Activated T-helper 2 cell treated with anti-CD3 and anti-CD28 coated beads, Interferon-gamma antibody, Interleukin-2, Interleukin-4, amounts not matched to agents 10 μg/mL and 5 μg/mL and 100 μg/mL, durations not matched to agents 14 hours and 24 hours and 36 hours (primary cell): ENCODE data around the gene RNF11. TPM values are rescaled to one million over a fixed set of nuclear protein-coding genes. Genes with fewer than 3 reads are reported as not detected.

ENCODE experiments used
- DNase-seq: peaks from one replicate; pipeline ENCODE4 v3.0.0; 2021; ENCODE audit warnings: low spot score
- H3K27ac Mint-ChIP-seq: one replicate; pipeline ENCODE4 v1.8.0; 2021; ENCODE audit warnings: mixed read lengths
- H3K27me3 Mint-ChIP-seq: one replicate; pipeline ENCODE4 v1.8.0; 2021; ENCODE audit warnings: low read depth, mixed read lengths
- H3K36me3 Mint-ChIP-seq: one replicate; pipeline ENCODE4 v1.8.0; 2021; ENCODE audit warnings: low read depth, mixed read lengths
- H3K4me1 Mint-ChIP-seq: one replicate; pipeline ENCODE4 v1.8.0; 2021; ENCODE audit warnings: low read depth, mixed read lengths
- H3K4me3 Mint-ChIP-seq: one replicate; pipeline ENCODE4 v1.8.0; 2021; ENCODE audit warnings: low read depth, mild to moderate bottlenecking, moderate library complexity, mixed read lengths
- H3K9me3 Mint-ChIP-seq: one replicate; pipeline ENCODE4 v1.8.0; 2021; ENCODE audit warnings: mixed read lengths
- intact Hi-C: fragments of 100-400 bp; cut with micrococcal nuclease; formaldehyde crosslinking; loops from one replicate; pipeline ENCODE4 v1.15.1; 2023
- total RNA-seq: library from RNA; stranded (reverse); gene quantifications from 2 replicates; pipeline ENCODE4 v1.2.3, GENCODE V29; 2022

RNF11 gene
- total RNA-seq, 1 donor from 2014 or later, result 65.6 TPM

DNA sequence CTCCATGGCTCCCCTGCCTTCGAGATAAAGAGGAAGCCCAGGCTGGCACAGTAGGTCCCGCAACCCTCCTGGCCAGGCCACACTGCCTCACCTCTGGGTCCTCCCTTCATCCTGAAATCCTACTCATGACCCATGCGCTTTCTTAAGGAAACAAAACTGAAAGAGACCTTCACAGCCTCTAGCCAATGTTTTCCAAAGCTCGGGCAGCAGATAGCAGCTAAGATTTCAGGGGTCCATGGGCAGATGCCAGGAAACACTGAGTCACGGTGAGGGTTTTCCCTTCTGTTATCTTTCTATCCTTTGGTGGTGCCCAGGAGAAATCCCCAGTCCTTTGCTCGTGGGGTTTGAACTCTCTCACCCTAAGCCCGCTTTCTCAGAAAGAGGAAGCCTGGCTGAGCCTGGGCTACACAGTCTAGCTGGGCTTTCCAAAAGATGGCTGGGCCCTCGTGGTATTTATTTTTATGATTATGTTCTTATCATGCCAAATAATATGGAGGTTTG is 67.7 kb downstream of the RNF11 start:
- intact Hi-C loops, result no loop called here
- H3K36me3 Mint-ChIP-seq, result no peaks in the 10 kb centered on the region
- H3K27me3 Mint-ChIP-seq, result no peaks in the 10 kb centered on the region
- peaks cover 25% of the 10 kb centered on the region for H3K4me1 Mint-ChIP-seq
- H3K27ac Mint-ChIP-seq, result peak overlapping the region; percentile 75
- DNase-seq, result no peak
- H3K4me3 Mint-ChIP-seq, result no peak overlapping the region
- H3K9me3 Mint-ChIP-seq, result no peaks in the 10 kb centered on the region

DNA sequence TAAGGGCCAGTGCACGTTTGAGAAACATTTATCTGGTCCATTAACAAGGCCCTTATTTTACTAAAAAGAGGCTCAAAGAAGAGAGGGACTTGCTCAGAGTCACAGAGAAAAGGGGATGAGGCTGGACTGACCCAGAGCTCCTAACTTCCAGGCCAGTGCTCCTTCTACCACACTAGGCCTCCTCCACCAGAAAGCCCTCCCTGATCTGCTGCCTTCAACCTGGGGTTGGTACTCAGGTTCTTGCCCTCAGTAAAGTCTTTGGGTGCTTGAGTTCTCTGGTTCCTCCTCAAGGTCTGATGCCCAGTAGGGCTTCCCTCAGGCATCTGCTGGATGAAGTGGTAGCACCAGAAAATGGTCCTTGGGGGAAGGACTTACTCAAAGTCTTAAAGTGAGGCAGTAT is 68.3 kb downstream of the RNF11 start:
- Mint-ChIP-seq H3K4me1 (peaks cover 25% of the 10 kb centered on the region), H3K9me3 (no peaks in the 10 kb centered on the region), H3K36me3 (no peaks in the 10 kb centered on the region), H3K4me3 (no peak overlapping the region), H3K27me3 (no peaks in the 10 kb centered on the region), H3K27ac (no peak overlapping the region)
- intact Hi-C loops, result no loop called here
- no peak for DNase-seq

DNA sequence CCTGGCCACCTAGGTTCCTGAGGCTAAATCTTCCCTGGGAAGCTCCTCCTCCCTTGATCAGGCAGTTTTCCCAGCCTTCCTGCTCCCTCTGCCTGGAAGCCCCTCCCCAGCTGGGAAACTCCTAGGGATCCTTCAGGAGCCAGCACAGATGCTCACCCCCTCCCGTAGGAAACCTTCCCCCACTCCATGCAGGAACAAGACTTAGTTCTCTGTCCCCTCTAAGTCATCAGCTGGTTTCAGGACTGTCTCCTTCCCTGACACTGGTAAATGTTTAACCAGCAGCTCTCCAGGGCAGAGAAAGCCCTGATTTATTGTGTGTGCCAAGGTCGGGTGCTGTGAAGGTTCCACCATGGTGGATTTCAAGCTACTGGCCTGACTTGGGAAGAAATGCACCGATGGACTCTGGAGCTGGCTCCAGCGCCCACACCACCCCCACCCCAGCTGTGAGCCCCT is 69.3 kb downstream of the RNF11 start:
- no peak for DNase-seq
- intact Hi-C loops, result no loop called here
- Mint-ChIP-seq H3K27ac (no peak overlapping the region), H3K9me3 (no peaks in the 10 kb centered on the region), H3K4me1 (peaks cover 25% of the 10 kb centered on the region), H3K27me3 (no peaks in the 10 kb centered on the region), H3K36me3 (no peaks in the 10 kb centered on the region), H3K4me3 (no peak overlapping the region)

DNA sequence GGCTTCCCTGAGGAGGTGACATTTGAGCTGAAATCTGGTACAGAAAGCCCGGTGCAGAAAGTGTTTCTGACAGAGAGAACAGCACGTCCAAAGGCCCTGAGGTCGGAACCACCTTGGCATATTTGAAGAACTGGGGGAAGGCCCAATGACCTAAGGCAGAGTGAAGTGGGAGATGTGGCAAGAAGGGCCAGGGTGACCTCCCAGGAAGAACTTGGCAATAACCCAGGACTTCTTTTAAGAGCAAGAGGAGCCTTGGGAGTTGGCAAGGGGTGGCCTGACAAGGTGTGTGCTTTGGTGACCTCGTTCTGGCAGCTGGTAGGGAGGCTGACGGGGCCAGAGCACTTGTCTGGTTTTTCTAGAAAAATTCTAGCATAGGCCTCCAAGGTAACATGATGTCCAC is 70.9 kb downstream of the RNF11 start:
- Mint-ChIP-seq H3K9me3 (no peaks in the 10 kb centered on the region), H3K4me3 (no peak overlapping the region), H3K27me3 (no peaks in the 10 kb centered on the region), H3K27ac (no peak overlapping the region), H3K4me1 (peaks cover 21% of the 10 kb centered on the region), H3K36me3 (no peaks in the 10 kb centered on the region)
- intact Hi-C loops, result no loop called here
- no peak for DNase-seq

DNA sequence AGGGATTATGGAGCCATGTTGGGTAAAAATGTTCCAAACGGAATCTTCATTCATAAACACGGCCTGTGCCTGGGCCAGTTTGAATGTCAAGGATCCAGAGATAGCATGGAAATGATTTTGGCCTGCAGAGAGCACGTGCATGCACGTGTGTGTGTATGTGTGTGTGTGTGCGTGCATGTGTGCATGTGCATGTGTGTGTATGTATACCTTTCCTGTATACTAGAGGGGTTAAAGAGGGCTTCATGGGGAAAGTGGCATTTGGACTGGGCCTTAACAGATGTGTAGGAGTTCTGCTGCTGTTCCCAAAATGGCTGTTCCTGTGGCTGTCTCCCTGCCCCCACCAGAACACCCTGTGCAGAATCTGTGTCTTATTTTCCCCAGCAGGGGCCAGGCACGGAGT is 72.6 kb downstream of the RNF11 start:
- H3K27me3 Mint-ChIP-seq, result no peaks in the 10 kb centered on the region
- H3K9me3 Mint-ChIP-seq, result no peaks in the 10 kb centered on the region
- H3K4me3 Mint-ChIP-seq, result no peak overlapping the region
- DNase-seq, result no peak
- H3K4me1 Mint-ChIP-seq, result peaks cover 18% of the 10 kb centered on the region
- H3K36me3 Mint-ChIP-seq, result no peaks in the 10 kb centered on the region
- intact Hi-C loops, result no loop called here
- no peak overlapping the region for H3K27ac Mint-ChIP-seq

DNA sequence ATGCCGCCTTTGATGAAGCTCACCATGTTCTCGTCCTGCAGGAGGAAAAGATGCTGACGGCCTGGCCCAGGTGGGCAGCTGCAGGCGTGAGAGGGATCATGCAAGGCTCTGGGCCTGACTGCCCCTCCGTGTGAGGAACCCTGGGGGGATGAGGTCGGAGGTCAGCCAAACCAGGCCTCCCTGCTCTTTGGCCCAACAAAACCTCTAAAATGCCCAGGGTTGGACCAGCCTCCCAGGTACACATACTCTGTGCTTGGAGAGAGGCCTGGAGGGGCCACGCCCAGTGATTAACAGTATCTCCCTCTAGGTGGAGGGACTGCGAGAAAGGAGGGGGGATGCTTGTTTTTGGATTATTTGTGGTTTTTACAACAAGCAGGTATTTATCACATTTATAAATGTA is 73.2 kb downstream of the RNF11 start:
- Mint-ChIP-seq H3K4me3 (no peak overlapping the region), H3K4me1 (peaks cover 19% of the 10 kb centered on the region), H3K36me3 (no peaks in the 10 kb centered on the region), H3K27me3 (no peaks in the 10 kb centered on the region), H3K27ac (no peak overlapping the region), H3K9me3 (no peaks in the 10 kb centered on the region)
- no peak for DNase-seq
- intact Hi-C loops, result no loop called here

DNA sequence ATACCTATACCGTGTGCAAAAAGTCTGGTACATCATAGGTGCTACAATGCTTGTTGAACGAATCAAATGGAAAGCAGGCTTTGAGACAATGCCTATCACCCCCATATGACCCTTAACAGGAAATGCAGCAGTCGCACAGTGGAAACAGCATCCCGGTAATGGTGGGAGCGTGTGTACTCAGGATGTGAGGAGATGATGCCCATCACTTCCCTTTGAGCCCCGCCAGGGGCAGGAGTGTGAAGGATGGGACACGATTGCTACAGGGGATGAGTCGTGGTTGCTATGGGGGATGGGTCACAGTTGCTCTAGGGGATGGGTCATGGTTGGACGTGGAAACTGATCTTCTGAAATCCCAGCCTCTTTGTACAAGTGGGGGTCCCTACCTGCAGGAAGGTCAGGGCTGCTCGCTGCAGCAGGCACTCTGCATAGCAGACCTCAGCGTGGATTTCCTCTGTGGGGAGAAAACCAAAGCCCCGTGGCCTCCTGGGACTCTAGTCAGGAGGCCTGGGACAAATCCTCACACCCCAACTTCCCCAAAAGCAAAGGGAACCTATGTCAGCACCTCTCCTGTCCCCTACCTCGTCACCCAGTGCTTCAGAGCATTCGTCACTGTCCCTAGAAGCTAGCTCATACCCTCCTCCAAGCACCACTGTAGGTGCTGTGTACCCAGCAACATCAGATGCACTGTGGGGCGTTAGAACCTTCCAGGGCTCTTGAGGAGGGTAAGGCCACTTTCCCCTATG is 75.0 kb downstream of the RNF11 start:
- DNase-seq, result no peak
- Mint-ChIP-seq H3K9me3 (no peaks in the 10 kb centered on the region), H3K27me3 (no peaks in the 10 kb centered on the region), H3K4me3 (no peak overlapping the region), H3K36me3 (no peaks in the 10 kb centered on the region), H3K4me1 (peaks cover 18% of the 10 kb centered on the region), H3K27ac (no peak overlapping the region)
- intact Hi-C loops, result no loop called here

DNA sequence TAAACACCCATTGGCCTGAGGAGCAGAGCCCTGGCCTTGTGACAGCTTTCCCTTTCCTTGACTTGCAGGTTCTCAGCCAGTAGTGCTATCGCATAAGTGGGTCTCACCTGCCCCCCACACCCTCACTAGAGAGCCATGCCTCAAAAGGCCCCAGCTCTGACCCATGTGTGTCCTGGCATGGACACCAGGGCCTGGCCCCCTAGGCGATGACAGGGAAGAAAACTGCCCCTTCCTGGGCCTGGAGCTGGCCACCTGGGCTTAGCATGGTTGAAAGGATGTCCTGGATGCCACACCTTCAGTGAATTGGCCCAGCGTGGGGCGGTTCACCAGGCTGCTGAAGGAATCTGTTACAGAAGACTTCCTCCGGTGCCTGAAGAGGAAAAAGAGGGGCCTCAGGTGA is 75.8 kb downstream of the RNF11 start:
- H3K27ac Mint-ChIP-seq, result no peak overlapping the region
- intact Hi-C loops, result no loop called here
- no peak for DNase-seq
- no peaks in the 10 kb centered on the region for H3K36me3 Mint-ChIP-seq
- H3K4me1 Mint-ChIP-seq, result peaks cover 21% of the 10 kb centered on the region
- no peak overlapping the region for H3K4me3 Mint-ChIP-seq
- no peaks in the 10 kb centered on the region for H3K27me3 Mint-ChIP-seq
- no peaks in the 10 kb centered on the region for H3K9me3 Mint-ChIP-seq

- H3K27me3 Mint-ChIP-seq, result no peaks in the 10 kb centered on the region
- H3K9me3 Mint-ChIP-seq, result no peaks in the 10 kb centered on the region
- H3K4me1 Mint-ChIP-seq, result peaks cover 21% of the 10 kb centered on the region
- H3K27ac Mint-ChIP-seq, result no peak overlapping the region
- no peaks in the 10 kb centered on the region for H3K36me3 Mint-ChIP-seq
- DNase-seq, result no peak
- no peak overlapping the region for H3K4me3 Mint-ChIP-seq
- intact Hi-C loops, result no loop called here
Measured at GRCh38 chr1:51312718-51313117, 76.6 kb downstream of the RNF11 start.

DNA sequence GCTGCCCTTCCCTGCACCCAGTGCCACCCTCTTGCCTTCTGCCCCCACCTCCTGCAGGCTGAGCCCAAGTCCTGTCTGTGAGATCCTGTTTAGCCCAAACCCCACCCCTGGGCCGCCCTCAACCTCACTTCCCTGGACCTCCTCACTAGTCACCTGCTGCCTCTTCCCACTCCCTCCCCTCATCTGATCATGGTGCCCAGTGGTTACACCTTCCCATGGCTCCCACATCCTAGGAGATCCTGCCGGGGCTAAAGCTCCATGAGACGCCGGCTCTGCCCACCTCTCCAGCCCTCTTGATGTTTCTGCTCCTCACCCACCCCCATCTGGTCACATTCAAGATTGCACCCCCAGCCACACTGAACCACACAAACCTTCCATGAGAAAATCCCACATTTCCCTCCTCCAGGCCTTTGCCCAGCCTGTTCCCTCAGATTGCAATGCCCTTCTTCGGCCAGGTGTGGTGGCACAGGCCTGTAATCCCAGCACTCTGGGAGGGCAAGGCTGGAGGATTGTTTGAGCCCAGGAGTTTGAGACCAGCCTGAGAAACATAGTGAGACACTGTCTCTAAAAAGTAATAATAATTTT is 77.3 kb downstream of the RNF11 start:
- DNase-seq, result no peak
- H3K27me3 Mint-ChIP-seq, result no peaks in the 10 kb centered on the region
- H3K4me1 Mint-ChIP-seq, result peaks cover 21% of the 10 kb centered on the region
- H3K9me3 Mint-ChIP-seq, result no peaks in the 10 kb centered on the region
- no peaks in the 10 kb centered on the region for H3K36me3 Mint-ChIP-seq
- H3K27ac Mint-ChIP-seq, result no peak overlapping the region
- H3K4me3 Mint-ChIP-seq, result no peak overlapping the region
- intact Hi-C loops, result no loop called here

GRCh38 chr1:51313961-51314777 is 78.1 kb downstream of the RNF11 start:
- no peak overlapping the region for H3K27ac Mint-ChIP-seq
- peaks cover 21% of the 10 kb centered on the region for H3K4me1 Mint-ChIP-seq
- intact Hi-C loops, result no loop called here
- no peaks in the 10 kb centered on the region for H3K36me3 Mint-ChIP-seq
- H3K9me3 Mint-ChIP-seq, result no peaks in the 10 kb centered on the region
- no peak for DNase-seq
- peaks cover 2% of the 10 kb centered on the region for H3K27me3 Mint-ChIP-seq
- H3K4me3 Mint-ChIP-seq, result no peak overlapping the region

GRCh38 chr1:51314974-51315373 is 78.9 kb downstream of the RNF11 start:
- Mint-ChIP-seq H3K27me3 (peaks cover 4% of the 10 kb centered on the region), H3K4me1 (peaks cover 21% of the 10 kb centered on the region), H3K27ac (no peak overlapping the region), H3K9me3 (no peaks in the 10 kb centered on the region), H3K36me3 (no peaks in the 10 kb centered on the region), H3K4me3 (no peak overlapping the region)
- no peak for DNase-seq
- intact Hi-C loops, result no loop called here
